DOHH2 (cell line): ENCODE data around the gene CP.
"Not testable (repeated sequence)": the region's sequence is repeated elsewhere in the genome, so short reads cannot be mapped to it uniquely, and the experiment has no call there.

Experiments
- H3F3A ChIP-seq: fragments of 200-600 bp; sonication (generic), shearing (Covaris generic); 2 replicates; pipeline ENCODE4 v1.6.0; 2016; ENCODE audit warnings: antibody characterized with exemption, mild to moderate bottlenecking; ENCODE audit not compliant: control insufficient read depth, insufficient read depth
- H3K27ac ChIP-seq: fragments of 200-600 bp; sonication (generic); 2 replicates; pipeline ENCODE4 v1.5.1; 2014; ENCODE audit warnings: low read depth, mild to moderate bottlenecking, low read length, moderate library complexity
- H3K27me3 ChIP-seq: fragments of 200-600 bp; sonication (generic); 2 replicates; pipeline ENCODE4 v1.6.1; 2014; ENCODE audit warnings: mild to moderate bottlenecking, low read length, mixed read lengths; ENCODE audit not compliant: control insufficient read depth
- H3K36me3 ChIP-seq: fragments of 200-600 bp; sonication (generic); 2 replicates; pipeline ENCODE4 v1.6.1; 2014; ENCODE audit warnings: mild to moderate bottlenecking, low read length, moderate library complexity, mixed read lengths; ENCODE audit not compliant: control insufficient read depth
- H3K4me1 ChIP-seq: fragments of 200-600 bp; sonication (generic); 2 replicates; pipeline ENCODE4 v1.6.1; 2014; ENCODE audit warnings: mild to moderate bottlenecking, low read length, mixed read lengths; ENCODE audit not compliant: control insufficient read depth
- H3K4me2 ChIP-seq: fragments of 200-600 bp; sonication (generic); 2 replicates; pipeline ENCODE4 v1.6.0; 2014; ENCODE audit warnings: mild to moderate bottlenecking, low read length, moderate library complexity
- H3K4me3 ChIP-seq: fragments of 200-600 bp; sonication (generic); 2 replicates; pipeline ENCODE4 v1.5.1; 2014; ENCODE audit warnings: mild to moderate bottlenecking, low read length, mixed read lengths
- H3K79me2 ChIP-seq: fragments of 200-600 bp; sonication (generic); 2 replicates; pipeline ENCODE4 v1.6.1; 2014; ENCODE audit warnings: mild to moderate bottlenecking, low read length, mixed read lengths; ENCODE audit not compliant: control insufficient read depth
- H3K9me2 ChIP-seq: fragments of 200-600 bp; sonication (generic); replicated peaks from 2 replicates; pipeline ENCODE4 v1.6.1; 2014; ENCODE audit warnings: mild to moderate bottlenecking, low read length, mixed read lengths; ENCODE audit not compliant: control insufficient read depth
- H3K9me3 ChIP-seq: fragments of 200-600 bp; sonication (generic); 2 replicates; pipeline ENCODE4 v1.6.1; 2014; ENCODE audit warnings: antibody characterized with exemption, low read length, mixed read lengths; ENCODE audit not compliant: control insufficient read depth, insufficient read depth
- H4K20me1 ChIP-seq: fragments of 200-600 bp; sonication (generic); 2 replicates; pipeline ENCODE4 v1.6.0; 2014; ENCODE audit warnings: low read depth, mild to moderate bottlenecking, antibody characterized with exemption, low read length, moderate library complexity; ENCODE audit not compliant: control insufficient read depth, insufficient read depth
- EZH2phosphoT487 ChIP-seq: fragments of 200-600 bp; sonication (generic); IDR thresholded peaks from 2 replicates; pipeline ENCODE4 v1.6.1; 2017; ENCODE audit warnings: borderline replicate concordance, mild to moderate bottlenecking, antibody characterized with exemption, low read length, moderate library complexity, mixed read lengths
- TF ChIP-seq, protein P1 (sequence below): fragments of 200-600 bp; sonication (generic); IDR thresholded peaks from one replicate; pipeline ENCODE4 v1.5.1; 2014; ENCODE audit warnings: antibody characterized with exemption, mild to moderate bottlenecking, low read depth, low read length; ENCODE audit not compliant: poor library complexity, severe bottlenecking

The CP gene

DNA sequence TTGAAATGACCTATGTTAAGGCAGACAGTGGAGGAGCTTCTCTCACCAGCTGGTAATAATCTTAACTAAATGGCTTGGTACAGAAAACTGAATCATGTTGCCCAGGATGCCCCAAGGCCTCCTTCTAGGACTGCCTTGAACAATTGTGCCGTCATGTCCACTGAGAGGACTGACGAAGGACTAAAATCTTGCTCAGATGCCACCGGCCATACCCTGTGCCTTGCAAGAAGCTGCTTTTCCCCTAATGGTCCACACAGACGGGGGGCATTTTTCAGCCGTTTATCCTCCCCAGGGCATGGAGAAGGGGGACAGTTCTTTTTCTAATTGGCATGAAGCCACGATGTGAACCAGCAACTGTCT lies 1.8 kb upstream of the CP start:
- Histone ChIP-seq H3K4me3 (no peak overlapping the region), H3K36me3 (no peaks in the 10 kb centered on the region), H3K4me2 (no peak overlapping the region), H3K9me2 (no peaks in the 10 kb centered on the region), H3F3A (no peaks in the 10 kb centered on the region), H3K27ac (no peak overlapping the region), H3K4me1 (peaks cover 15% of the 10 kb centered on the region), H3K27me3 (no peaks in the 10 kb centered on the region), H3K9me3 (peaks cover 2% of the 10 kb centered on the region; the same call in 1 of the 2 replicates), H3K79me2 (no peaks in the 10 kb centered on the region), H4K20me1 (no peaks in the 10 kb centered on the region)
- TF ChIP-seq, protein P1, sequence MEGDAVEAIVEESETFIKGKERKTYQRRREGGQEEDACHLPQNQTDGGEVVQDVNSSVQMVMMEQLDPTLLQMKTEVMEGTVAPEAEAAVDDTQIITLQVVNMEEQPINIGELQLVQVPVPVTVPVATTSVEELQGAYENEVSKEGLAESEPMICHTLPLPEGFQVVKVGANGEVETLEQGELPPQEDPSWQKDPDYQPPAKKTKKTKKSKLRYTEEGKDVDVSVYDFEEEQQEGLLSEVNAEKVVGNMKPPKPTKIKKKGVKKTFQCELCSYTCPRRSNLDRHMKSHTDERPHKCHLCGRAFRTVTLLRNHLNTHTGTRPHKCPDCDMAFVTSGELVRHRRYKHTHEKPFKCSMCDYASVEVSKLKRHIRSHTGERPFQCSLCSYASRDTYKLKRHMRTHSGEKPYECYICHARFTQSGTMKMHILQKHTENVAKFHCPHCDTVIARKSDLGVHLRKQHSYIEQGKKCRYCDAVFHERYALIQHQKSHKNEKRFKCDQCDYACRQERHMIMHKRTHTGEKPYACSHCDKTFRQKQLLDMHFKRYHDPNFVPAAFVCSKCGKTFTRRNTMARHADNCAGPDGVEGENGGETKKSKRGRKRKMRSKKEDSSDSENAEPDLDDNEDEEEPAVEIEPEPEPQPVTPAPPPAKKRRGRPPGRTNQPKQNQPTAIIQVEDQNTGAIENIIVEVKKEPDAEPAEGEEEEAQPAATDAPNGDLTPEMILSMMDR = no peak
- no peak for TF ChIP-seq EZH2phosphoT487

DNA sequence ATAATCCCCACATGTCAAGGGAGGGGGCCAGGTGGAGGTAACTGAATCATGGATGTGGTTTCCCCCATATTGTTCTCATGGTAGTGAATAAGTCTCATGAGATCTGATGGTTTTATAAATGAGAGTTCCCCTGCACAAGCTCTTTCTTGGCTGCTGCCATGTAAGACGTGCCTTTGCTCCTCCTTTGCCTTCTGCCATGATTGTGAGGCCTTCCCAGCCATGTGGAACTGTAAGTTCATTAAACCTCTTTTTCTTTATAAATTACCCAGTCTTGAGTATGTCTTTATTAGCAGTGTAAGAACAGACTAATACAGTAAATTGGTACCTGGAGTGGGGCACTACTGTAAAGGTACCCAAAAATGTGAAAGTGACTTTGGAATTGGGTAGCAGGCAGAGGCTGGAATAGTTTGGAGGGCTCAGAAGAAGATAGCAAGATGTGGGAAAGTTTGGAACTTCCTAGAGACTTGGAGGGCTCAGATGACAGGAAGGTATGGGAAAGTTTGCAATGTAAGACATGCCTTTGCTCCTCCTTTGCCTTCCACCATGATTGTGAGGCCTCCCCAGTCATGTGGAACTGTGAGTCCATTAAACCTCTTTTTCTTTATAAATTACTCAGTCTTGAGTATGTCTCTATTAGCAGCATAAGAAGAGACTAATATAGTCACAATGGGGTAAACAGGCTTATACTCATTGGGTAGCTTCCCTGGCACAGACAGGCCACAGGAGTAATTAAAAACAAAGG lies 2.1 kb downstream of the CP start:
- not testable (repeated sequence) for H3K9me2 ChIP-seq, H3K79me2 ChIP-seq, H4K20me1 ChIP-seq, H3K36me3 ChIP-seq, H3F3A ChIP-seq, H3K4me3 ChIP-seq, H3K27me3 ChIP-seq, H3K4me1 ChIP-seq, H3K27ac ChIP-seq, H3K4me2 ChIP-seq, H3K9me3 ChIP-seq

DNA sequence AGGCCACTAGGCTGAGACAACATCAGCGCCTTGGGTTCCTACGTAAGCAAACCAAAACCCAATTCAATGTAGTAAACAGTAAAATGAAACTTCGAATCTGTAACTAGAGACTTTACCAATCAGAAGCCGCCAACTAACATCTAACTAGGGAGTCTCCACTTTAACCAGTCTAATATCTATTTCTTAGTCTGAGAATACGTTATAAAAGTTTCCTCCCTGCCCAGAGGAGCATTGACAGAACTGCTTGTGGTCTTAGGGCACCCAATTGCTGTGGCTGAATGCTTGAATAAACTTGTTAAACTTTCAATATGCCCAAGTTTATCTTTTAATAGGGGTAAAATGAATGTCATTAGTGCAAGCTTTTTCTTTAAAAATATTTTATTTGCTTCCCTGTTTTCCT lies 4.3 kb downstream of the CP start:
- H3K9me3 ChIP-seq = peaks cover 2% of the 10 kb centered on the region; the same call in 1 of the 2 replicates
- no peaks in the 10 kb centered on the region for H3K36me3 ChIP-seq
- H3F3A ChIP-seq = no peaks in the 10 kb centered on the region
- H3K4me2 ChIP-seq = no peak overlapping the region
- H3K27me3 ChIP-seq = no peaks in the 10 kb centered on the region
- H3K4me3 ChIP-seq = no peak overlapping the region
- no peak overlapping the region for H3K27ac ChIP-seq
- H3K4me1 ChIP-seq = no peaks in the 10 kb centered on the region
- H4K20me1 ChIP-seq = no peaks in the 10 kb centered on the region
- H3K79me2 ChIP-seq = no peaks in the 10 kb centered on the region
- TF ChIP-seq EZH2phosphoT487 = no peak
- TF ChIP-seq, protein P1 = no peak
- H3K9me2 ChIP-seq = no peaks in the 10 kb centered on the region

DNA sequence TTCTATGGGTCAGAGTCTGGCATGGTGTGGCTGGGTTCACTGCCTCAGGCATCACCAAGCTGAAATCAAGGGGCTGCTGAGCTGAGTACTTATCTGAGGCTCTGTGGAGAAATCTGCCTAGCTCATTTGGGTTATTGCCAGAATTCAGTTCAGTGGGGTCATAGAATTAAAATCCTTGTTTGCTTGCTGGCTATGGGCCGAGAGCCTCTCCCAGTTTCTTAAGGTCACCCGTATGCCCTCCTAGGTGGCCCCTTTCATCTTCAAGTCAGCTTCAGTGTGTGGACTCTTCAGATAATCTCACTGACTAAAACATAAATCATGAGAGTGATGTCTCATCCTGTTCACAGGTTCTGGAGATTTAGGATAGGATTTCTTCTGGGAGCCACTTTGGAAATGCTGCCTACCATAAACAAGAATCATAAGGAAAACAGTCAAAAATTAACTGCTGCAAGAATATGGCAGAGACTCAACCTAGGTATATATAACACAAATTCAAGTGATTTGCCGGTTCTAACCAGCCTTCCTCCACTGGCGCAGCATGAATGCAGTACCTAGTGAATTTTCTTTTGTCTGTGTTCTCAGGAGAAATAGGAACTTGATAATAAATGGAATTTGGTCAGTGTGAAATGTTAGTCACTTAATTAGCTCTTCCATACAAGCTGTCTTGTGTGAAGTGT lies 5.3 kb downstream of the CP start:
- Histone ChIP-seq H3K9me3 (peaks cover 2% of the 10 kb centered on the region; the same call in 1 of the 2 replicates), H3K27me3 (no peaks in the 10 kb centered on the region), H3K79me2 (no peaks in the 10 kb centered on the region), H3K9me2 (no peaks in the 10 kb centered on the region), H3K4me2 (no peak overlapping the region), H4K20me1 (no peaks in the 10 kb centered on the region), H3K36me3 (no peaks in the 10 kb centered on the region), H3F3A (no peaks in the 10 kb centered on the region), H3K27ac (no peak overlapping the region), H3K4me1 (no peaks in the 10 kb centered on the region), H3K4me3 (no peak overlapping the region)
- TF ChIP-seq EZH2phosphoT487 = no peak
- TF ChIP-seq, protein P1 = no peak
